Muscle of arm (tissue), 12 donors: ENCODE data around the gene DUS1L. TPM values are rescaled to one million over a fixed set of nuclear protein-coding genes. Genes with fewer than 3 reads are reported as not detected.
A peak's percentile ranks its signal among the peaks of the same experiment; 100 is the strongest.

ENCODE experiments used
- DNase-seq: peaks from one replicate; pipeline ENCODE4 v3.0.0-alpha.2; 2013
- polyA plus RNA-seq, 12 donors: library from polyadenylated mRNA; unstranded; fragments of 120-200 nt; gene quantifications; one replicate each; pipeline ENCODE4 v1.2.1, GENCODE V29; 2013; ENCODE audit not compliant: insufficient read length in 12 of 12

Gene DUS1L
- polyA plus RNA-seq, 12 donors: 37.9 to 72.2 (median 54.8) TPM; not detected in 1

DNA sequence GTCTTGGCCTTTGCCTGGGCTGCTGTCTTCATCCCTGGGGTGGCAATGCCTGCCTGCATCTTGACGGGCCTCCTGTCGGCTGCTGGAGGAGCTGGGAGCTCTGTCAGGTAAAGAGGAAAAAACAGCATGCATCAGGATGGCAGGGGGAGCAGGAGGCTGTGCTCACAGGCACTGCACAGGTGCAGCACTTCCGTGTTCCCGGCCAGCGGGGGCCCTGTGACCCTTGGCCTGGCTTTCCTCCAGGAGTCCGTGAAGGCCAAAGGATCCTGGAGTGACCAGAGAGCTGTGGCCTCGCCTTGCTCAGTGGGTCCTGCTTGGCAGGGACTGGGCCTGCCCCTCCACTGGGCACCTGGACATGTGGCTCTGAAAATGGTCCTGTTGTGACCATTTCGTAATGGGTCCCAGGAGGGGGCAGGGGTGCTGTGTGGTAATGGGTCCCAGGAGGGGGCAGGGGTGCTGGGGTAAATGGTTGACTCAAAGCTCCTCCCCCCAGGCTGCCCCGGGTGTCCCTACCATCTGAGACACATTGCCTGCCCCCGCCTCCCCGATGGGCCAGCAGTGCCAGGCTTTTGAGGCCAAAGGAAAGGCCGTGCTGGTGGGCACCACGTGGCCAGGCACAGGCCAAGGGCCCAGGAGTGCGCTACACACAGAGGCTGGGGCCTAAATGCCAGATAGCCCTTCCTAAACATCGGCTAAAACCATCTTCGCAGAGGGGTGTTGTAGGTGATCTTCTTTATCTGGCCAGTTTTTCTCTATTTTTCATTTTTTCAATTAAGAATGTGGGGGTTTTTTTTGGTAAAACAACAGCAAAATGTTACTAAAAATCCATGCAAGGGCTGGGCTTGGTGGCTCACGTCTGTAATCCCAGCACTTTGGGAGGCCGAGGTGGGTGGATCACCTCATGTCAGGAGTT, 36.4 kb upstream of the DUS1L start:
- DNase-seq: no peak

DNA sequence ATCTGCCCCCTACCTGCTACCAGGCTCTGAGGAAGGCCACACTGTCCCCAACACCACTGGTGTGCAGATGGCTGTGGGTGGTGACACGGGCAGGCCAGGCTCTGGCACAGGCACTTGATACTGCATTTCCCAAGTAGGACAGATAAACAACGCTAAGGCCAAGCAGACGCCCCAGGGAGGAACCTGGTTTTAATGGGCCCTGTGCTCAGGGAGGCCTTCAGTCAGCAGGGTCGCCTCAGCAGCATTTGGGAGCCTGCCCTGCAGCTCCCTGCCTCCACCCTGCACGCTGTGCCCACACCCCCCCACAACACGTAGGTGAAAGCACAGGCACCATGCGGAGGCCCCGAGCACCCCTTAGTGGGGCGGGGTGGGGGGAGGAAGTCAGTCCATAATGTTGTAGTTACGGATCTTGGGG, 35.7 kb upstream of the DUS1L start:
- no peak for DNase-seq

DNA sequence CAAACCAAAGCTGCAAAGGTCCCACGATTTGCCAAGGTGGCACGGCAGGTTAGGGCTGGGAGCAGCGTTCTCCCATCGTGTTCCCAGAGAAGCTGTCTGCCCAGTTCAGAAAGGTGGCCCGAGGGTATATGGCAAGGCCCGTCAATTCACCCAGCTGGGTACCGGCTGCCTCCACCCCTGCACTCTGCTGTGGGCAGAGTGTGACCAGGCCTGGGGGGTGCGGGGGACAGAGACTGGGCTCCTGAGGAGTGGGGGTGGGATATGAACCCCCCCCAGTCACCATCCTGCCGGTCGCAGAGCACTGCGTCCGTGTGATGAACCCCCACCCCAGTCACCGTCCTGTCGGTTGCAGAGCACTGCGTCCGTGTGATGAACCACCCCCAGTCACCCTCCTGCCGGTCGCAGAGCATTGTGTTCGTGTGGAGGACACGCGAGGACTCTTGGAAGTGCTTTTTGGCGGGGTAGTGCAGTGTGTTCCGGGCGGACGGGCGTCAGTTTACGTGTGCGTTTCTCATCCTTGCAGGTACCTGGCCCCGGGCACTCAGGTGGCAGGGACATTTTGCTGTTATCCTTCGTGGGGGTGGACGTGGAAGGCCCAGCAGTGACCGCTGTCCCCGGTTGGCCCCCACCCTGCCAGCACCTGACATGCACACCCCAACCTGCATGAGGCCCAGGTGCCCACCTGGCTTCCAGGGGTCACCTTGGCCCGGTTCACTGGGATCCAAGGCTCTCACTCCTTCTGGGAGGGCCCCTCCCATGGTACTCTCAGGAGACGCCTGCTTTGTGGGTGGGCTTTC, 35.1 kb upstream of the DUS1L start:
- DNase-seq: no peak

DNA sequence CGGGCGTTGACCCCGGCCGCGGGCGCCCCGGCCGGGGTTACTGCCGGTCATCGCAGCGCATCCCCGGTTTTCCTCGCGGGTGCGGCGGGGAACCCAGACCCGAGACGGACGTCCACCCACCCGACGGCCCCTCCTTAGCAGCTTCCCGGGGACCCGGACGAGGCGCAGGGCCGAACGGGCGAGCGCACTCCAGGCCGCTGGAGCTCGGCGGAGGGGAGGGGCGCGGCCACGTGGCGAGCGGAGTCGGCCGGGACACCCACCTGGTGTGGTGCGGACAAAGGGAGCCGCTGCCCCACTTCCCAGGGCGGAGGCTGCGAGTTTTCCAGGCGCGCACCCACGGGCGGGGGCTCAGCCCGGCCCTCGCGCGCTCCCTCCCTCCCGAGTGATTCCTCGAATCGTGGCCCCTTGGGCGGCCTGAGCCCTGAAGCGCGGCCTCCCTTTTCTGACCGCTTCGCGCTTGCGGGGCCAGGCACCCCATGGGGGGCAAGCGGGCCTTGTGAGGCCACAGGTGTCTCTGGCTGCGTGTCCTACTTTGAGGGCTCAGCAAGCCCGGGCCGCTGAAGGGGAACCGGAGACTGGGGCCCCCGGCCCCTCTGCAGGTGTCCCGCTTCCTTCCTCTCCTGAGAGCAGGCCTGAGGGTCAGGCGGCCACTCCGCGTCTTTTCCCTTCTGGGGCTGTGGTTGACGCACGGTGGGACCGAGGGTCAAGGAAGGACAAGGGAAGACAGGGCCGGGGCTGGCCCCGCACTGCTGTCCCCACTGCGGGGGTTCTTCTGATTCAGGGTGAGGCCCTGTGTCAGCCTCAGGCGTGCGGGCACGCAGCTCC, 33.5 kb upstream of the DUS1L start:
- DNase-seq: no peak

DNA sequence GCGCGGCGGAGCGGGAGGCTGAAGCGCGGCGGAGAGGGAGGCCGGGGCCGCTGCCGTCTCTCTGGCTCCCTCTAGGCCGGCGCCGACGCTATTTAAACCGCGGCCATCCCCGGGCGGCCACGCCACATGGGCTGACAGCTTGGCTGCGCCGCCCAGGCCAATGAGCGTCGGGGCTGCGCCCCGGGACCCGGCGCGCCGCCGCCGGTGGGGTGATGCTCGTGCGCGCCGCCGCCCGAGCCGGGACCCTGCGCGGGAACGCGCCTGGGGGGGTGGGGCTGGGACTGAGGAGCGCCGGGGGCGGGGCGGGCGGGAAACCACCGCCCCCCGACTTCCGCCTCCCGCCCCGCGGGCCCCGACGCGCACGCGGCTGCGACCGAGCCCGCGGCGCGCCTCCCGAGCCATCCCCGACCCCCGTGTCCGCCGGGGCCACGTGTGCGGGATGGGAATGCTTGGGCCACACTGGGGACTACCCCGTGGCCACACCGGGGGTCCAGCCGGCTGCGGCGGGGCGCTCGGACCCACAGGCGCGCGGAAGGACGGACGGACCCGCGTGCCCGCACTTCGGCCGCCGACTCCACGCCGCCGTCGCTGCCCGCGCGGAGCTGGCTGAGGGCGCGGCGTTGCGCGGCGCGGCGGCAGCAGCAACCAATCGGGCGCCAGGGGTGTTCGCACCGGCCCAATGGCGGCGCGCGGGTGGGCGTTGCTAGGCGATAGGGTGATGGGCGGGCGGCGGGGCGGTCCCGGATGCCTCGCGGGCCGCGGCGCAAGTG, 32.8 kb upstream of the DUS1L start, which contains the start of gene FASN:
FASN (minus strand) TSS at position 68 of the 770 bp plus-strand sequence. CDS start 1,791 bp downstream, outside the sequence.
- DNase-seq: peak; percentile 92

DNA sequence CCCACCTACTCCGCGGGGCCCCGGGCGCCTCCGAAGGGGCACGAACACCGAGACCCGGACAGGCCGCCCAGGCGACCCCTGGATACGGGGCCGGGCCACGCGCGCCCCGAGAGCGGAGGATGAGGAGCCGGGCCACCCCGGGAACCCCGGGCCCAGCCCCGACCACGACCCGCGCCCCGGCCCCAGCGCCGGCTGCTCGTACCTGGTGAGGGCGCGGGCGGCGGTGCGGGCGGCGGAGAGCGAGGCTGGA, 32.2 kb upstream of the DUS1L start:
- DNase-seq: no peak

DNA sequence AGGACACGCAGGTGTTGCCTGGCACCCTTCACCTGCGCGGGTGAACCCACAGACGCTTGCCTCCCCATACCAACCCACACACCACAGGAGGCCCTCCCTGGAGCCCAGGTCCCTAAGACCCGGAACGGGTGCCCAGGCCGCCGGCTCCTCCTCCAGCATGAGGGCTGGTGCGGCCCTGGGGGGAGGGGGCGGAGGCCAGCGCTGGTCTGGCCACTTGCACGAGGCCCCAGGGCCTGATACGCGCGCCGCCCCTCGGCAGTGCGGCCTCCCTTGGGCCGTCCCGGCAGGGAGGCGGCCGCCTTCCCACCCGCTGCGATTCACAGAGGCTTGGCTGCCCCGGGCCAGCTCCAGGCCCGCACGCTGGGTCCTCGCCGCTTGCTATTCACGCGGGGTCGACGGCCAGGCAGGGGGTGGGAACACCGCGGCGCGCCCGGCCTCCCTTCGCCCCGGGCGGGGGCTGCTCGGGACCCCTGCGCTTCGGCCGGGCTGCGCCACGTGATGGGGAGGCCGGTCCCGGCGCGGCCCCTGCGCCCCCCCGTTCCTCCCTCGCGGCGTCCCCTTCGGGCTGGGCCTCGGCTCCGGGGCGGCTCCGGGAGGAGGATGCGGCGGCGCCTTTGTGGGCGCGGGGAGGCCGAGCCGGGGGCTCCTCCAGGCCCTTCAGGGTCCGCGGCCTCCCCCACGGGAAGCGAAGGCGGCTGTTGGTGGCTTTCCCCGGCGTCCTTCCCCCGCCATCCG, 31.7 kb upstream of the DUS1L start:
- DNase-seq: no peak

DNA sequence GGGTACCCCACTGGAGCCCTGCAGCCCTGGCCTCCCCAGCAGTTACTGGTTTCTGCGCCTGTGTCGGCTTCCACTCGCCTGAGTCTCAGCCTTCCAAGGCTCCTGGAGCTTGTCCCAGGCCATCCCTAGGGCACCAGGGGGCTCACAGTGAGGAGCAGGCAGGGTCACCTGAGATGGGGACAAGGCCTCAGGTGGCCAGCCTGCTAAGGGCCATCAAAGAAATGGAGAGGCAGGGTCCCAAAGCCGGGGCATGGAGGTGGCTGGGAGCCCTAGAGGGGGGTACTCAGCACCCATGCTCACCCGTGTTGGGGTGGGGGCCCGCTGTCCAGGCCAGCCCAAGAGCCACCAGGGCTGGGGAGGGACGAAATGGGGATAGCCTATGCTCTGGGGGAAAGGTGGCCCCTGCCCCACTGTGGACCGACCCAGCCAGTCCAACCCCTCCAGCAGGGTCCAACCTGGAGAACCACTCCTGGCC, 31.1 kb upstream of the DUS1L start:
- no peak for DNase-seq

DNA sequence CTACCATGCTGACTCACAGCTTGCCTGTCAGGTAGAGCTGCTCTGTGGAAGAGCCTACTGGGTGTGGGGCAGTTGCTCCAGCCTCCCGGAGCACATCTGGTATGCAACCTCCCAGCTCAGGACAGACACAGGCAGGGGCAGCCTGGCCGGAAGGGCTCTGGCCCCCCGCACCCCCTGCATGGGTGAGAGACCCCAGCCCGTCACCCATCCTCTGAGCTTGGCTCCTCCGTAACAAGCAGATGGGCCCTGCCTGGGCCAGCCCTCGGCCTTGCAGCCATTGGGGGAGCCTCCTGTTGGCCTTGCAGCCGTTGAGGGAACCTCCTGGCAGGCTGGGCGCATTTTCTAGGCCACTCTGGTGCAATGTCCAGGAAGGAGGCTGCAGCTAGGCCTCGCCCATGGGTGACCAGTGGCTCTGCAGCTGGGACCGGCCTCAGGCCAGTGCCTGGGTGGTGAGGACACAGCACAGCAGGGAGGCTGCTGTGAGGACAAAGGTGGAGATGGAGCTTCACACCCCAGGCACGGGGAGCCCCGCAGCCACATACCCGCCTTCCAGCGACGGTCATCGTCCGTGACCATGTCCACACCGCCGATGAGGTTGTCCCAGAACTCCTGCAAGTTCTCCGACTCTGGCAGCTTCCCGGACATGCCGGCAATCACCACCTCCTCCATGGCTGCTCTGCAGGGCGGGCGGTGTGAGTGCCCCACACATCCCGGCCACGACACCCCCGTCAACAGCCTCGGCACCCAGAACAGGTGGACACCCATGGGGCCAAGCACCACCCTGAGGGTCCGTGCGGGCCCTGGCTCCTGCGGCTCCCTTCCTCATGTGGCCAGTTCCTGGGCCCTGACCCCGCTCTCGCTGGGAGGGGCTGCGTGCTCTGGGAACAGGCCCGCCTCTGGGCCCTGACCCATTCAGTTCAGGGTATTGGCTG, 30.4 kb upstream of the DUS1L start:
- no peak for DNase-seq

DNA sequence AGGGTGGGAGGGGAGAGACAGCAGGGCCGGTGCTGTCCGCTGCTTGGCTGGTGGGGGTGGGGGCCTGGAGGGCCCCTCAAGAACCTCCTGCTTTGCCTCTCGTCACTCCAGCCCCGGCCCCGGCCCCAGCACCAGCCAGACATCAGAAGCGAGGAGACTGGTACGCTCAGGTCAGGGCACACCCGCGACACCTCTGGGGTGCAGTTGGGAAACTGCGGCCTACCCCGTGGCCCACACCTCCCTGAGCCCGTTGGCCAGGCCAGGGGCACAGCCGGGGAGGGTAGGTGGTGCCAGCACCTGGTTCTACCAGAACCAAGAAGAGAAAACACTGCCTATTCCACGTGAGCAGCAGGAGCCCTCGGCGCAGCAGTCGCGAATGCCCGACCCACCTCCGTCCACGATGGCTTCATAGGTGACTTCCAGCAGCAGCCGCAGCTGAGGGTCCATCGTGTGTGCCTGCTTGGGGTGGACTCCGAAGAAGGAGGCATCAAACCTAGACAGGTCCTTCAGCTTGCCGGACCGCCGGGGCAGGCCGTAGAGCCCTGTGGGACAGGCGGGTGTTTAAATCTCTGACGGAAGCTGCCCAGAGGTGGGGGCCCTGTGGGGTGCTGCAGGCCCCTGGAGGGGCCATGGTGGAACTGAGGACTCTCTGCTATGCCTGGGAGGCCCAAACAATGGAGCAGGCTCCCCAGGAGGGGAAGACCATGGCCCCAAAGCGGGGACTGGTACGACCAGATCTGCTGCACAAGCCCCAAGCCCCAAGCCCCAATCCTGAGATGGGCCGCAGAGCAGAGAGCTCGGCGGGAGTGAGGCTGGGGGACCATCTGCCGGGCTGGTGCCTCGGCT, 29.6 kb upstream of the DUS1L start:
- DNase-seq: no peak

DNA sequence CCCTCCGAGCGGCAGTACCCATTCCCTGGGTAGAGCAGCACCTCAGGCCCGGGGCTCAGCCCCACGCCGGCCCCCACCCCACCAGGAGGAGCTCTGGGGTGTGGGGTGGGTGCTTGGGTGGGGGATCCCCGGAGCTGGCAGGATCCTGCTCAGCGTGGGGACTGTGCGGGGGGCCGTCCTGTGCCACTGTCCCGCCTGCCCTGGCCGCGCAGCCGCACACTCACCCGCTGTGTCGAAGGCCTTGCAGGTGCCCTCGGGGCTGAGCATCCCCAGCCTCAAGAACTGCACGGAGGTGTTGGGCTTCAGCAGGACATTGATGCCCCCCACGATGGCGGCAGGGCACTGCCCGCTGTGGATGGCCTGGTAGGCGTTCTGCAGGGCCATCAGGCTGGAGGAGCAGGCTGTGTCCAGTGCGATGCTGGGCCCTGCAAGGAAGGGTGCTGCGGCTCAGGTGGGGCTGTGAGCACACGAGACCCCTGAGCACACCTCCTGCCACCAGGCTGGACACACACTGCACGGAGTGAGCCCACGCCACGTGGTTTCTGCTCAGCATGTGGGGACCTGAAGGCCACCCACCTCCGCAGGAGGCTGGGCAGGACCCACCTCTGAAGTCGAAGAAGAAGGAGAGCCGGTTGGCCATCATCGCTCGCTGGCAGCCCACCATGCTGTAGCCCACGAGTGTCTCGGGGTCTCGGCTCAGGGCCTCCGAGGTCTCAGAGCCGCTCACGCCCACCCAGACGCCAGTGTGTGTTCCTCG, 27.6 kb upstream of the DUS1L start:
- no peak for DNase-seq

DNA sequence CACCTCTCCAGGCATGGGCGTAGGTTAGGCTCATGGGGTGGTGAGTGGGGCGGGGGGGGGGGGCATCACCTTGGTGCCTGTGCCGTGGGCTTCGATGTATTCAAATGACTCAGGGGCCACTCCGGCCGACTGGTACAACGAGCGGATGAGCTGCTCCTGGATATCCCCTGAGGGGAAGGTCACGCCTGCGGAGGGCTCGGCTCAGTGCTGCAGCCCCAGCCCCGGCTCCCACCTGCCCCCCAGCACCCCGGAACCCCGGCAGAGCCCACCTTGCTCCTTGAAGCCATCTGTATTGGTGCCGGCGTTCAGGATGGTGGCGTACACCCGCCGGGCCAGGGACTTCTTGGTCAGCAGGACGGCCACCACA, 27.0 kb upstream of the DUS1L start:
- DNase-seq: no peak

DNA sequence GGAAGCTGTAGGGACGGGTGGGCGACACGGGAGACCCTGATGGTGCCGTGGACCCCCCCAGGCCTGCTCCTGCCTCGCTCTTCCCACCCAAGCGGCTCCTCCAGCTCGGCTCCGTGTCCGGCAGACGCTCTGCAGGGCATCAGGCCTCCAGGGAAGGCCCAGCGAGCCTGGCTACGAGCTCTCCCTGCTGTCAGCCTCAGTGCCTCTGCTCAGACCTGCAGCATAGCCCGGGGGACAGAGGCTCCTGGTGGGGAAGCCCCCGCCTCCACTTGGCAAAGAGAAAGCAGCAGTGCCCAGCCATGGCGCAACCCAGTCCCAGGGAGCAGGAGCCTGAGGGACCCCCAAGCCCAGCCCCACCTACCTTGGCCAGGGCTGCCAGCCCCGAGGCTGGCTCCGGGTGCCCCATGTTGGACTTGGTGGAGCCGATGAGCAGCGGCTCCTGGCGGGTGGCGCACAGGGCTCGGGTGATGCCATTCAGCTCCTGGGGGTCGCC, 26.5 kb upstream of the DUS1L start:
- DNase-seq: no peak

DNA sequence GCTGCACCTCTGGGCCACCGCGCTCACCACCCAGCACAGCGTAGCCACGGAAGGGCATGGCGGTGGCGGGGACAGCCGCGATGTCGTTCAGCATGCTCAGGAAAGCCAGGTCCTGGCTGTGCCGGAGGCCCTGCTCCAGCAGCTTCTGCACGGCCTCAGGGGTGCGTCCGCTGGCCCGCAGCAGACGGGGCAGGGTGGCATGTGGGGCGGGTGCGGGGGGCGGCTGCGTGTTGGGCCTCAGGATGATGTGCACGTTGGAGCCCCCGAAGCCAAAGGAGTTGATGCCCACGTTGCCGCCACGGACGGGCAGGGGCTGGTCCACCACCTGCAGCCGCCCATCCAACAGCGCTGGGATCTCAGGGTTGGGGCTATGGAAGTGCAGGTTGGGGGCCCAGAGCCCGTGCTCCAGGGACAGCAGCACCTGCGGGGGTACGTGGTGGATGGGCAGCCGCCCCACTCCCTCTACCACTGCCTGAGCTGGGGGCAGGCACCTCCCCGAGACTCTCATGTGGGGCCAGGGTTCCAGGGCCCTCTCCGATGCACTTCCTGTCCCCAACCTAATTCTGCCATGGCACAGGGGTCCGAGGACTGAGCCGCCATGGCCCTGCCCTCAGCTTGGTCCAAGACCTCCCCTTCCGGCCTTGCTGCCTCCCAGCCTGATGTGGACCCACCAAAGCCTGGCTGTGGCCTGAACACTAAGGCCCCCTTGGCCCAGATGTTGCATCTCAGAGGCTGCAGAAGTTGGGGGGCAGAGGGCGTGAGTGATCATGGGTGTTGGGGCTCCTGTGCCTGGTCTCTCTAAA, 25.9 kb upstream of the DUS1L start:
- DNase-seq: no peak

DNA sequence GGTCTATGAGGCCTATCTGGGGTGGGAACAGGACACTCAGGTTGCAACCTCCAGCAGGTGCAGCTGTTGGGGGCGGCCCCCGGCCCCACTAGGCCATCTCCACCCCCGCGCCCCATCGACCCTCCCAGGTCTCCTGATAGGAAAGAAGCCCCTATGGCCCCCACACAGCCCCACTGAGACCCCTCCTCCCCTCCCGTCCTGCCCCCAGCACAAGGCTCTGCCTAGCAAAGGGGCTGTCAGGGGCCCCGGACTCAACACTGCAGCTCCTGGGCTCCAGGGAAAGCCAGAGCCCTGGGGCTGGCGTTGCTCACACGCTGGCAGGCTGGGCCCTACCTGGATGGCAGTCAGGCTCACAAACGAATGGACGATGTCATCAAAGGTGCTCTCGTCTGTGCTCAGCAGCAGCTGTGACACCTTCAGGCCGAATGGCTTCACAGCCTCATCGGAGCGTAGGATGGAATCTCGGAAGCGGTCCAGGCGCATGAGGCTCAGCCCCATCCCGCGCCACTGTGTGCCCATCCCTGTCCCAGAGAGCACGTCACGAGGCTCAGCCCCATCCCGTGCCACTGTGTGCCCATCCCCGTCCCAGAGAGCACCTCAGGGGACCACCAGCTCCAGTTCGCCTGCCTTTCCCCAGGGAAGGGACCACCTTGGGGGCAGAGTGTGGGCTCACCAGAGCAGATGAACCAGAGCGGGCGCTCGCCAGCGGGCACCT, 25.1 kb upstream of the DUS1L start:
- DNase-seq: no peak
